GM12878 (cell line): ENCODE results near the gene SLC22A23. TPM values are rescaled to one million over a fixed set of nuclear protein-coding genes. Genes with fewer than 3 reads are reported as not detected.

Experiments used
- ATAC-seq: fragments of 200-7000 bp; cut with Tn5 transposase; 3 replicates; pipeline ENCODE4 v1.9.1; 2020; ENCODE audit warnings: mild to moderate bottlenecking, moderate library complexity
- BruUV-seq: library from RNA; stranded (reverse); fragments of 400-500 nt; replicated peaks from 2 replicates; lab custom pipeline; 2021; lab: Mats Ljungman, UMichigan
- CTCF ChIA-PET: fragments of 300-600 bp; sonication (Branson Sonifier 250); formaldehyde crosslinking; extraction: SDS; loops from one replicate; lab custom pipeline; 2021; ENCODE audit warnings: inconsistent platforms; lab: Yijun Ruan, JAX
- POLR2A ChIA-PET: fragments of 350-600 bp; formaldehyde crosslinking; extraction: SDS; loops from one replicate; lab custom pipeline; 2021; ENCODE audit warnings: inconsistent platforms; lab: Charles Lee
- RAD21 ChIA-PET: fragments of 300-600 bp; sonication (Branson Sonifier 250); formaldehyde crosslinking; loops from one replicate; lab custom pipeline; 2023; ENCODE audit warnings: antibody characterized with exemption; ENCODE audit not compliant: unreplicated experiment; lab: Charles Lee
- SMC1A ChIA-PET: fragments of 300-600 bp; sonication (Branson Sonifier 250); formaldehyde crosslinking; loops from one replicate; lab custom pipeline; 2023; ENCODE audit not compliant: unreplicated experiment, uncharacterized antibody; lab: Charles Lee
- DNase-seq: peaks from one replicate; pipeline ENCODE4 v3.0.0-alpha.2; 2011; ENCODE audit warnings: low read depth, low spot score
- FAIRE-seq: peaks from 3 replicates; lab custom pipeline; 2011; peaks lifted over from hg19 to GRCh38; lab: Jason Lieb, UNC
- H2AFZ ChIP-seq: 2 replicates; pipeline ENCODE4 v1.6.0; 2011; ENCODE audit warnings: low read depth, low read length, control low read depth; ENCODE audit not compliant: control insufficient read depth
- H3K27ac ChIP-seq: 2 replicates; pipeline ENCODE4 v1.5.1; 2011; ENCODE audit warnings: control low read depth; ENCODE audit not compliant: control insufficient read depth, insufficient read depth
- H3K27me3 ChIP-seq, 2 experiments: replicated peaks in 1 of 2; 2 replicates each; pipeline versions ENCODE4 v1.6.0 to v1.6.1; 2011; ENCODE audit warnings: low read length in 1 of 2; ENCODE audit not compliant: control insufficient read depth in 2 of 2, insufficient read depth in 2 of 2
- H3K36me3 ChIP-seq, 2 experiments: 2 replicates each; pipeline ENCODE4 v1.5.1; 2011; ENCODE audit warnings: low read length in 1 of 2; ENCODE audit not compliant: control insufficient read depth in 2 of 2, insufficient read depth in 2 of 2
- H3K4me1 ChIP-seq: 2 replicates; pipeline ENCODE4 v1.6.1; 2011; ENCODE audit warnings: mild to moderate bottlenecking, low read length, moderate library complexity, mixed read lengths; ENCODE audit not compliant: control insufficient read depth, insufficient read depth
- H3K4me2 ChIP-seq: 2 replicates; pipeline ENCODE4 v1.6.0; 2011; ENCODE audit warnings: control low read depth; ENCODE audit not compliant: control insufficient read depth, insufficient read depth
- H3K4me3 ChIP-seq: fragments of 200-600 bp; sonication (generic); 2 replicates; pipeline ENCODE4 v1.5.1; 2016
- H3K79me2 ChIP-seq: 2 replicates; pipeline ENCODE4 v1.6.0; 2011; ENCODE audit warnings: low read length; ENCODE audit not compliant: control insufficient read depth, insufficient read depth
- H3K9ac ChIP-seq: 2 replicates; pipeline ENCODE4 v1.8.0; 2011; ENCODE audit warnings: low read length, control low read depth, mixed read lengths; ENCODE audit not compliant: control insufficient read depth, insufficient read depth
- H3K9me3 ChIP-seq: replicated peaks from 3 replicates; pipeline ENCODE4 v1.5.1; 2011; ENCODE audit warnings: mild to moderate bottlenecking, low read length; ENCODE audit not compliant: control insufficient read depth, insufficient read depth
- H4K20me1 ChIP-seq: 2 replicates; pipeline ENCODE4 v1.6.0; 2011; ENCODE audit not compliant: control insufficient read depth, insufficient read depth
- ATF2 ChIP-seq: IDR thresholded peaks from 2 replicates; pipeline ENCODE4 v1.6.1; 2012; ENCODE audit warnings: low read length, inconsistent platforms
- JUND ChIP-seq: IDR thresholded peaks from 2 replicates; pipeline ENCODE4 v1.6.1; 2012; ENCODE audit warnings: low read depth, mild to moderate bottlenecking, low read length, improper control_type of control experiment, moderate library complexity
- NFYB ChIP-seq: IDR thresholded peaks from 2 replicates; pipeline ENCODE4 v1.6.1; 2011; ENCODE audit warnings: low read depth, mild to moderate bottlenecking, low read length, improper control_type of control experiment, moderate library complexity; ENCODE audit not compliant: insufficient read depth
- YY1 ChIP-seq: IDR thresholded peaks from 2 replicates; pipeline ENCODE4 v1.6.1; 2011; ENCODE audit warnings: low read depth, mild to moderate bottlenecking, low read length
- WGBS: methylation state at CpG from one replicate; pipeline ENCODE4 v1.1.6; 2016; ENCODE audit warnings: low lambda C conversion rate; ENCODE audit not compliant: insufficient replicate concordance, insufficient coverage; ENCODE audit errors: missing lambda C conversion rate; 5-methylcytosine and 5-hydroxymethylcytosine counted together
- in situ Hi-C: fragments of 300-500 bp; cut with MboI; formaldehyde crosslinking; loops from 9 replicates; pipeline ENCODE4 v1.14.3; 2018; ENCODE audit warnings: mixed read lengths
- intact Hi-C: fragments of 100-400 bp; cut with micrococcal nuclease; formaldehyde crosslinking; loops from one replicate; pipeline ENCODE4 v1.14.2; 2022; ENCODE audit not compliant: unreplicated experiment
- polyA plus RNA-seq, 11 experiments: library from polyadenylated mRNA; depleted of rRNA in 4 of 11; unstranded in 6 of 11; stranded (reverse) in 5 of 11; fragments of >200 nt; fragmentation: Nextera tagmentation in 4 of 11; fragmentation: Illumina TruSeq in 1 of 11; extraction: Ambion mirVana in 4 of 11; extraction: Trizol in 1 of 11; gene quantifications; 1 replicate in 1 of 11; 2 replicates in 10 of 11; pipeline versions ENCODE4 v1.2.1 to v1.2.3, GENCODE V29; 2011 to 2016; ENCODE audit warnings: inconsistent platforms in 2 of 11, missing spikeins in 2 of 11, low read depth in 1 of 11
- total RNA-seq, 4 experiments: library from RNA; depleted of rRNA in 3 of 4; stranded (reverse); fragments of >200 nt in 3 of 4; fragmentation: Illumina TruSeq in 1 of 4; extraction: Trizol in 1 of 4; gene quantifications; 2 replicates each; pipeline versions ENCODE4 v1.2.1 to v1.2.3, GENCODE V29; 2013 to 2021
- TF ChIP-seq, protein P1 (sequence below): IDR thresholded peaks from 2 replicates; pipeline ENCODE4 v1.6.1; 2011; ENCODE audit warnings: borderline replicate concordance, low read depth, mild to moderate bottlenecking, moderate library complexity, mixed read lengths, low read length; ENCODE audit not compliant: insufficient read depth; ENCODE audit errors: extremely low read length
- TF ChIP-seq, protein P2 (sequence below): fragments of 150-350 bp; IDR thresholded peaks from 2 replicates; pipeline ENCODE4 v1.6.1; 2014; ENCODE audit warnings: mild to moderate bottlenecking, low read depth, low read length

Gene SLC22A23
- total and polyA plus RNA-seq, 10 of the 15 experiments (the other 5 are each of a cell fraction or from before 2014, with no cell fraction given): 0.20 to 2.4 (median 0.74) TPM

GRCh38 chr6:3380344-3381232 is 76.3 kb downstream of the SLC22A23 start:
- no peak overlapping the region for H2AFZ ChIP-seq
- H3K9me3 ChIP-seq: no peaks in the 10 kb centered on the region
- in situ Hi-C loops: no loop called here
- H4K20me1 ChIP-seq: no peaks in the 10 kb centered on the region
- ChIA-PET CTCF (interaction anchor here (0.7 to 3.8 kb wide), 8 partner anchors 9 to 73 kb away, joined by 3 to 16 read pairs (median 5); no protein-coding TSS in a partner anchor), RAD21 (interaction anchor here (0.8 to 2.7 kb wide), 6 partner anchors 9 to 51 kb away, joined by 3 to 21 read pairs (median 4); no protein-coding TSS in a partner anchor)
- no peak for ATAC-seq
- BruUV-seq: no TSS peak
- no peak overlapping the region for H3K9ac ChIP-seq
- no peak overlapping the region for H3K4me3 ChIP-seq
- no peaks in the 10 kb centered on the region for H3K27me3 ChIP-seq
- H3K36me3 ChIP-seq: no peaks in the 10 kb centered on the region
- TF ChIP-seq NFYB: peak; percentile 46; the same call in 1 of the 2 replicates
- no peak for TF ChIP-seq JUND
- TF ChIP-seq YY1: no peak
- TF ChIP-seq, protein P1, sequence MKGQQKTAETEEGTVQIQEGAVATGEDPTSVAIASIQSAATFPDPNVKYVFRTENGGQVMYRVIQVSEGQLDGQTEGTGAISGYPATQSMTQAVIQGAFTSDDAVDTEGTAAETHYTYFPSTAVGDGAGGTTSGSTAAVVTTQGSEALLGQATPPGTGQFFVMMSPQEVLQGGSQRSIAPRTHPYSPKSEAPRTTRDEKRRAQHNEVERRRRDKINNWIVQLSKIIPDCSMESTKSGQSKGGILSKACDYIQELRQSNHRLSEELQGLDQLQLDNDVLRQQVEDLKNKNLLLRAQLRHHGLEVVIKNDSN: no peak
- TF ChIP-seq ATF2: no peak
- TF ChIP-seq, protein P2, sequence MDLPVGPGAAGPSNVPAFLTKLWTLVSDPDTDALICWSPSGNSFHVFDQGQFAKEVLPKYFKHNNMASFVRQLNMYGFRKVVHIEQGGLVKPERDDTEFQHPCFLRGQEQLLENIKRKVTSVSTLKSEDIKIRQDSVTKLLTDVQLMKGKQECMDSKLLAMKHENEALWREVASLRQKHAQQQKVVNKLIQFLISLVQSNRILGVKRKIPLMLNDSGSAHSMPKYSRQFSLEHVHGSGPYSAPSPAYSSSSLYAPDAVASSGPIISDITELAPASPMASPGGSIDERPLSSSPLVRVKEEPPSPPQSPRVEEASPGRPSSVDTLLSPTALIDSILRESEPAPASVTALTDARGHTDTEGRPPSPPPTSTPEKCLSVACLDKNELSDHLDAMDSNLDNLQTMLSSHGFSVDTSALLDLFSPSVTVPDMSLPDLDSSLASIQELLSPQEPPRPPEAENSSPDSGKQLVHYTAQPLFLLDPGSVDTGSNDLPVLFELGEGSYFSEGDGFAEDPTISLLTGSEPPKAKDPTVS: no peak
- TF ChIP-seq, all 136 proteins: peak for 1
- no peak for DNase-seq
- POLR2A ChIA-PET: interaction anchor here (0.7 to 1.7 kb wide), 6 partner anchors 10 to 57 kb away, joined by 3 to 8 read pairs (median 3); no protein-coding TSS in a partner anchor
- no peak for FAIRE-seq
- SMC1A ChIA-PET: interaction anchor here (0.6 to 6.5 kb wide), 7 partner anchors 12 to 198 kb away, joined by 3 to 103 read pairs (median 5); no protein-coding TSS in a partner anchor
- WGBS: 33% methylated on average over 11 of the region's 11 CpGs
- Histone ChIP-seq H3K4me2 (no peak overlapping the region), H3K27ac (no peak overlapping the region), H3K79me2 (no peaks in the 10 kb centered on the region), H3K4me1 (peaks cover 43% of the 10 kb centered on the region)
- intact Hi-C loops: loop anchor here (5.0 kb wide), 1 partner anchor 48 kb away; no protein-coding TSS in a partner anchor
